HG03103 (cell line): ENCODE data around the gene TGFA.
"Not testable (repeated sequence)": the region's sequence is repeated elsewhere in the genome, so short reads cannot be mapped to it uniquely, and the experiment has no call there.

Experiments used
- ATAC-seq: cut with Tn5 transposase; IDR thresholded peaks from one replicate; pipeline ENCODE4 v1.9.1; 2021; ENCODE audit warnings: low read depth; ENCODE audit not compliant: unreplicated experiment

Gene TGFA

GRCh38 chr2:70467831-70468779 is 85.5 kb downstream of the TGFA start:
- no peak for ATAC-seq

DNA sequence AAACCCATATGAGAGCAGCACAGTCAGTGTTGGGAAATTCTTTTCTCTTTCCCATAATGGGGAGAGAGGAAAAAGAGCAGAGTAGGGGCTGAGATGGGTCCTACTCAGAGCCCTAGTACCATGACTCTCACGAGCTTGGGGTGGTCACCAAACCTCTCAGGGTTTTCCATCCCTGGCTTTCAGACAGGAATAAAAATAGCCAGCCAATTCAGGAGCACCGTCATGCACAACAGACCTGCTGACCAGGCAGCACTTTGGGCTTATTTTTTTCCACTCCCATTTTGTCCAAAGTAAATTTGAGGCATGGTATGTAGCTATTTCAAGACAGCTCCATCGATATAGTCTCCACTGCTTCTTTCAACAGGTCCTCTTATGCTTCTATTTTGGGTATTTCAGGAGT is 86.4 kb downstream of the TGFA start:
- ATAC-seq, result no peak

DNA sequence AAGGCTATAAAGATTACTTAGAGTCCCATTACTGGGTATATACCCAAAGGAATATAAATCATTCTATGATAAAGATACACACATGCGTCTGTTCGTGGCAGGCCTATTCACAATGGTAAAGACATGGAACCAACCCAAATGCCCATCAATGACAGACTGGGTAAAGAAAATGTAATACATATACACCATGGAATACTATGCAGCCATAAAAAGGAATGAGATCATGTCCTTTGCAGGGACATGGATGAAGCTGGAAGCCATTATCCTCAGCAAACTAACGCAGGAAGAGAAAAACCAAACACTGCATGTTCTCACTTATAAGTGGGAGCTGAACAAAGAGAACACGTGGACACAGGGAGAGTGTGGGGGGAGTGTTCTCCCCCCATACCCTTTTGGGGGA is 87.0 kb downstream of the TGFA start:
- ATAC-seq, result not testable (repeated sequence)

DNA sequence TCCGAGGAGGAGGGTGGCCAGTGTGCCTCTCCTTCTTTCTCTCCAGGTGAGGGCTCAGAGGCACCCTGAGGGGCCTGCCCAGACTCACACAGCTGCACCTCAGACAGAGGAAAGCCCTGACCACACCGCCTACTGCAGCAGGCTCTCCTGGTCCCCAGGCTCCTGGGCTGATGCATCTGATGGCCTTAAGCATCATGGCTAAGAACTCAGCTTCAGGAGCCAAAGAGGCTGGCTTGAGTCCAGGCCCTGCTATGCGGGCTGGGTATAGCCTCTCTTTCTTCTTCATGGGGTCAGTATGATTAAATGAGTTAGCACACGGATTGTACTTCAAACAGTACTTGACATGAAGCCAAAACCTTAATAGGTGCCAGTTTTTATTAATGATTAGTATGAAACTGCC is 89.6 kb downstream of the TGFA start:
- no peak for ATAC-seq

DNA sequence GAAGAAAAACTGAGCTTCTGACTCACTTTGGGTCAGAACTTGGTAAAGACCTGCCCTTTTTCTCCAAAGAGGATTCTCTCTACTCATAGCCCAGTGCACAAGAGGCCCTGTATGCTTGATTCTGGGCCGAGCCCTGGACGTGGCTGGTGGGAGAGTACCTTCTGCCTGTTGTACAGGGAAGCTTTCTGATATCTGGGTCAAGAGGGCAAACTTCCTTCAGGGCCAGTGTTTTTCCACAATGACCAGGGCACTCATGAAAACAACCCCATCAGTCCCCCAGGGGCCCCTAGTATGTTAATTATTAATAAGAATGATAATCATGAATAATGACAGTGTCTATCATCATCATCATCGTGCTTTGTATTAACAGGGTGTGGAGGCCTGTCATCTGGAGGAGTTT is 90.0 kb downstream of the TGFA start:
- no peak for ATAC-seq

- no peak for ATAC-seq
Observed at GRCh38 chr2:70461981-70462876, 91.4 kb downstream of the TGFA start.

- no peak for ATAC-seq
Observed at GRCh38 chr2:70461414-70461813, 92.2 kb downstream of the TGFA start.

DNA sequence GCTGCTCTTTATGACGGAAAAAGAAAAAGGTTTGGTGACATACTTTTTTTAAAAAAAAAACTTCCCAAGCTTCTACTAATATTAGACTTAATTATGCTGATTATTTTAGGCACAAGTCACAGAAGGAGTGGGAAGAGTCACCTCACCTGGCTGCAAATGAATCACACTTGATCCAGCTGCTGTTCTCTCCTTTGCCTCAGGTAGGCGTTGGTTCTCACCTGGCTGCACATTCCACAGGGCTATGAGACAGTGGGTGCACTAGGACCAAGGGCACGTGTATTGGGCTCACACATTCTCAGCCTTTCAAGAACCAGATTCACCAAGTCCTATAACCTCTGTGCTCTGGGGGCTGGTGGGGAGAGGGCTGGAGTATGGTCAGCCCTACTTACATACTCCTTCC is 93.3 kb downstream of the TGFA start:
- ATAC-seq, result no peak

DNA sequence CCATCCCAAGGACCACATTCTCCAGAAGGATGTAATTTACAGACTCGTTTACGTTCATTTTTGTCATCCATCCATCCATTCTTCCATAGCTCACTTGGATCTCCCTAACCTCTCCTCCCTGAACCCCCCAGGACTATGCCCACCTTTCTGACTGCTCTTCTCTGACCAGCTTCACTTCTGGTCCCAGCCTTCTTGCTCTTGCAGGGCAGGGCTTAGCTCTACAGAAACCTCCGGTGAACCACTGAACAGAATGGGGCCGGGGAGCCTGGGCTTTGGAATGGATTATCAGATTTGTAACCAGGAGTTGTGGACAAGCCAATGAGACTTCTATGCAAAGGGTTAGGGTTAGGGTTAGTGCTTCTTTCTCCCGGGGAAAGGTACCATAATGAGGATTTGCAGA is 95.0 kb downstream of the TGFA start:
- no peak for ATAC-seq

DNA sequence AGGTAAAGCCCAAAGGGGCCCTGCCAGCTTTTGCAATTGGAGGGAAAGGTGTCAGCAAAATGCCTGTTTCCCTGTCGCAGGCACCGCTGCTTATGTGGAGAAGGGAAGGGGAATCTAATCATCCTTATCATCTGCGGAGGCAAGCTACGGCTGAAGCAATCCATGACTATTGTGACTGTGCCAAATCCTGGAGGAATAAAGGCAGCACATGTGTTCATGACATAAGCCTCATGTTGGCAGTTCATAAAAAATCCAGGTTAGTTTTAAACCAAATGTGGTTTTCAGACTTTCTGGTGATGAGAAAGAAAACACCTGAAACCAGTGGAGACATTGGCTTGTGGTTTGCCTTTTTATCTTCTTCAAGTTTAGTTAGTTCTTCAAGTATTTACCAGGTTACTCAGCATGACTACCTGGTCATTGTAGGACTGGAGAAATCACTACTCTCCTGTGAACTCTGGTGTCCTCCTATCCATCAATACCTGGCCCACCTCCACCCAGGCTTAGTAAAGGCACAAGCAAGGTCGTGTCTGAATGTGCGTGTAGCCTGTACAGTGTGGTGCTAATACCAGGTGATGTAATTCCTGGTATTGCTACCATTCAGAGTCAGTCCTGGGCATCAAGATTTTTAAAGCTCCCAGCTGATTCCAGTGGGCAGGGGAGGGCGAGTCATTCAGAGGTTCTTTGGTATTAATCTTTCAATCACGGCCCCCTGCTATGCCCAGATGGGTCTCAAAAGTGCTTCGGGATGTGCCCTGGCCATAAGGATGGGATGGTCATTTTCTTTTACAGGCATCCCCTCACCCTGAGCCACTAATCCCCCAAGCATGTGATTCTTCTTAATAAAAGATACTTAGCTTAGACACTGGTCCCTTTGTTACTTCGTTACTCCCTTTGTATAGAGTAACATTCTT is 96.8 kb downstream of the TGFA start:
- ATAC-seq, result no peak

DNA sequence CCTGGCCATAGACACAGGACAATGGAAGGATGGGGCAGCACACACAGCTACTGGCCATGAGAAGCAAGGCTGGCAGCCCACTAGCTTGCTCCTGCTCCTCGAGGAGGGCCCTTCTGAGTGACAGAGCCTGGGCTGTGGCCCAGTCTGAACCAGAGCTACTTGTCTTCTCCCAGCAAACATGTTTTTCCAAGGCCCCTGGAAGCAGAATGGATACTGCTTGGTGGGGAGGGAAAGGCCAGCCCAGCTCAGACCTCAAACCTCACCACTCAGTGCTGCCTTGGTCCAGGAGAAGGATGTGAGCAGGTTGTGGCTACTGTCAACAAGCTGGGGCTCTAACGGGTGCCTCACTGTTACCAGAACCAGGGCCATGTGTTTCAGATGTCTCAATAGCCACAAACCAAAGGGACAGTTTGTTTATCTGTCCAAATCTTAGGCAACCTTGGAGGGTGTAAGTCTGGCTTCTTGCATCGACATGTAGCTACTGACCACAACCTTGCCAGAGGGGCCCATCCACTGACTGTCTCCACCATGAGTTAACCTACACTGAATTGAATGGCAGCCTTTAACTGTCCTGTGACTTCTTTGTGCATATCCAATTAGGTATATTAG is 98.6 kb downstream of the TGFA start:
- no peak for ATAC-seq

DNA sequence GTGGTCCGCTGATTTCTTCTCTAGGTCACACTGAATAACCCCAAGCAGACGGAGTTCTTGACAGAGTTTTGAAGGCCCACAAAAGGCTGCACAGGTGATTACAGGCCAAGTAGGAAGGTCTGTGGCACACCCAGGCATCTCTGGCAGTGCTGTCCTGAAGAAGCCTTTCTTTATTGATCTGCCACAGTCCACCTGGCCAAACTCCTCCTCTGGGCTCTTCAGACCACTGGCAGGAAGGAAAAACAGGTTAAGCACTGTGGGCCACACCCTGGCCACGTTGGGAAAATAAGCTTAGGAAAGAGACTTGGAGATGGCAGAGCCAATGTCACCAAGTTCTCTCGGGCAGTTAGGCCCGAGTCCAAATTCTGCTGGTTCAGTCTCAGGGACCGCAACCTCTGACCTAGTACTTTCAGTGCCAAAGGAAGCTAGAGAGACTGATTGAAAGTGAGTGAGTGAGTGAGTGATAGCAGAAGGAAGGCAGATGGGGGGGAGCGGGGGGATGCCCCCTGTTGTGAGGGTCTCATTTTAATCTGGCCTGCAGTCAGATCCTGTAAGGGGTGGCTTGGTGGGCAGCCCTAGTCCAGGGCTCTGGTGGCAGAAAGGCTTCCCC is 102.9 kb downstream of the TGFA start:
- no peak for ATAC-seq

DNA sequence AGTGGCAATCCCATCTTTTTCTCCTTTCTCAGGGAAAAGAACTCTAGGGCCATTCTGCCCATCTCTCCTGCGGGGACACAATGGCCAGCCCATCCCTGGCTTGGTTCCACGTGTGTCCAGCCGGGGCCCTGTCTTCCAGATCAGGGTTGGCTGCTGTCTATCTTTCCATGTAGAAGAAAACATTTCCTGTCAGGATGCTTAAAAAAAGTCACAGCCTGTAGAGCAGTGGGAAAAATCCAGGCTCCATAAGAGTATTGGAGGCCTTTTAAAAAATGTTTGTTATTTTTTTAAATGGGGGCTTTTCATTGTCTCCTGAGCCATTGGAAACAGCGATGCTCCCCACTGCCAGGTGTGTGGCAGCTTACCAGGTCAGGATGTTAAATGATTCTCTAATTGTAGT is 105.6 kb downstream of the TGFA start:
- no peak for ATAC-seq

- no peak for ATAC-seq
Observed at GRCh38 chr2:70443726-70444125, 109.9 kb downstream of the TGFA start.

GRCh38 chr2:70443078-70443465 is 110.6 kb downstream of the TGFA start:
- ATAC-seq, result no peak

- no peak for ATAC-seq
Observed at GRCh38 chr2:70442301-70443077, 111.1 kb downstream of the TGFA start.

GRCh38 chr2:70440621-70441020 is 113.0 kb downstream of the TGFA start:
- ATAC-seq, result no peak

GRCh38 chr2:70435138-70435537 is 118.5 kb downstream of the TGFA start:
- no peak for ATAC-seq

- ATAC-seq, result no peak
Observed at GRCh38 chr2:70433315-70433714, 120.3 kb downstream of the TGFA start.
